PC-9 (cell line): ENCODE results near the gene CALML6. TPM values are rescaled to one million over a fixed set of nuclear protein-coding genes. Genes with fewer than 3 reads are reported as not detected.

Source experiments
- BruUV-seq: library from RNA; stranded (reverse); fragments of 400-500 nt; replicated peaks from 2 replicates; lab custom pipeline; 2021; lab: Mats Ljungman, UMichigan
- CTCF ChIA-PET: fragments of 300-600 bp; sonication (Branson Sonifier 250); formaldehyde crosslinking; loops from one replicate; lab custom pipeline; 2022; ENCODE audit warnings: antibody characterized with exemption; lab: Charles Lee
- POLR2A ChIA-PET: fragments of 300-600 bp; sonication (Branson Sonifier 250); formaldehyde crosslinking; loops from one replicate; lab custom pipeline; 2022; ENCODE audit warnings: antibody characterized with exemption; ENCODE audit not compliant: unreplicated experiment; lab: Charles Lee
- DNase-seq, 2 experiments: peaks; one replicate each; pipeline versions ENCODE4 v3.0.0 to v3.0.0-alpha.2; 2015 to 2022; ENCODE audit warnings: mixed read lengths in 1 of 2
- H2AFZ ChIP-seq: fragments of 200-600 bp; sonication (generic); 2 replicates; pipeline ENCODE4 v1.8.1; 2017; ENCODE audit warnings: antibody characterized with exemption
- H3F3A ChIP-seq: fragments of 200-600 bp; sonication (generic); 2 replicates; pipeline ENCODE4 v1.8.1; 2017; ENCODE audit warnings: antibody characterized with exemption, mild to moderate bottlenecking, low read depth; ENCODE audit not compliant: insufficient read depth
- H3K27ac ChIP-seq: fragments of 200-600 bp; sonication (generic); 2 replicates; pipeline ENCODE4 v1.6.1; 2016; ENCODE audit warnings: mixed run types
- H3K27me3 ChIP-seq: fragments of 200-600 bp; sonication (generic); 2 replicates; pipeline ENCODE4 v1.6.1; 2016; ENCODE audit warnings: low read depth, mixed run types; ENCODE audit not compliant: insufficient read depth
- H3K36me3 ChIP-seq: fragments of 200-600 bp; sonication (generic); 2 replicates; pipeline ENCODE4 v1.6.1; 2016; ENCODE audit warnings: low read depth, mixed run types
- H3K4me1 ChIP-seq: fragments of 200-600 bp; sonication (generic); replicated peaks from 2 replicates; pipeline ENCODE4 v1.6.1; 2016; ENCODE audit warnings: mixed run types; ENCODE audit not compliant: insufficient read depth
- H3K4me2 ChIP-seq: fragments of 200-600 bp; sonication (generic); 2 replicates; pipeline ENCODE4 v1.6.1; 2017; ENCODE audit warnings: mixed run types
- H3K4me3 ChIP-seq: fragments of 200-600 bp; sonication (generic); 2 replicates; pipeline ENCODE4 v1.6.1; 2016; ENCODE audit warnings: mixed run types
- H3K79me2 ChIP-seq: fragments of 200-600 bp; sonication (generic); 2 replicates; pipeline ENCODE4 v1.6.1; 2017; ENCODE audit warnings: low read depth, mixed run types
- H3K9me2 ChIP-seq: fragments of 200-600 bp; sonication (generic); 2 replicates; pipeline ENCODE4 v1.8.1; 2017; ENCODE audit warnings: mild to moderate bottlenecking; ENCODE audit not compliant: insufficient read depth
- H3K9me3 ChIP-seq: fragments of 200-600 bp; sonication (generic); 2 replicates; pipeline ENCODE4 v1.8.1; 2016; ENCODE audit warnings: low read depth; ENCODE audit not compliant: insufficient read depth
- H4K20me1 ChIP-seq: fragments of 200-600 bp; sonication (generic); 2 replicates; pipeline ENCODE4 v1.8.1; 2017; ENCODE audit not compliant: insufficient read depth
- CTCF ChIP-seq: fragments of 200-600 bp; sonication (generic); conservative IDR thresholded peaks from 2 replicates; pipeline ENCODE4 v1.6.1; 2017; ENCODE audit warnings: mixed run types, antibody characterized with exemption, mild to moderate bottlenecking, moderate library complexity
- EZH2 ChIP-seq: fragments of 200-600 bp; sonication (generic); IDR thresholded peaks from 2 replicates; pipeline ENCODE4 v1.8.0; 2017; ENCODE audit warnings: antibody characterized with exemption, low read depth
- intact Hi-C: fragments of 100-400 bp; cut with micrococcal nuclease; formaldehyde crosslinking; loops from one replicate; pipeline ENCODE4 v1.10.0; 2022; ENCODE audit not compliant: unreplicated experiment
- total RNA-seq: library from RNA; stranded (reverse); gene quantifications from 2 replicates; pipeline ENCODE4 v1.2.3, GENCODE V29; 2021

CALML6 gene
- total RNA-seq, 1 experiment from 2014 or later: 2.1 TPM

GRCh38 chr1:1914101-1914970 is 724 bp upstream of the CALML6 start:
- H3K27ac ChIP-seq: no peak overlapping the region
- intact Hi-C loops: no loop called here
- no peaks in the 10 kb centered on the region for H3K36me3 ChIP-seq
- no TSS peak for BruUV-seq
- H3K4me3 ChIP-seq: no peak overlapping the region
- no peak for TF ChIP-seq CTCF
- no peak for TF ChIP-seq EZH2
- no peaks in the 10 kb centered on the region for H3K79me2 ChIP-seq
- ChIA-PET CTCF (no interaction called here), POLR2A (no interaction called here)
- no peaks in the 10 kb centered on the region for H3K27me3 ChIP-seq
- H2AFZ ChIP-seq: no peak overlapping the region
- DNase-seq: no peak
- peaks cover 13% of the 10 kb centered on the region; the same call in 1 of the 2 replicates for H3K4me1 ChIP-seq
- no peaks in the 10 kb centered on the region for H4K20me1 ChIP-seq
- H3F3A ChIP-seq: 0 out of 2 replicates have a peak, but pooled peaks cover 8% of the 10 kb centered on the region
- H3K9me3 ChIP-seq: no peaks in the 10 kb centered on the region
- no peak overlapping the region for H3K4me2 ChIP-seq
- no peaks in the 10 kb centered on the region for H3K9me2 ChIP-seq

- no peaks in the 10 kb centered on the region for H3K9me2 ChIP-seq
- no peaks in the 10 kb centered on the region for H3K79me2 ChIP-seq
- no peaks in the 10 kb centered on the region for H3K9me3 ChIP-seq
- TF ChIP-seq CTCF: no peak
- no peak for TF ChIP-seq EZH2
- no peak for DNase-seq
- H3K4me1 ChIP-seq: peaks cover 9% of the 10 kb centered on the region; the same call in 1 of the 2 replicates
- H3K4me2 ChIP-seq: no peak overlapping the region
- H3K27ac ChIP-seq: no peak overlapping the region
- H3K27me3 ChIP-seq: no peaks in the 10 kb centered on the region
- ChIA-PET POLR2A (no interaction called here), CTCF (no interaction called here)
- H3K36me3 ChIP-seq: no peaks in the 10 kb centered on the region
- no peak overlapping the region for H3K4me3 ChIP-seq
- no peaks in the 10 kb centered on the region for H4K20me1 ChIP-seq
- peaks cover 6% of the 10 kb centered on the region; the same call in 1 of the 2 replicates for H3F3A ChIP-seq
- H2AFZ ChIP-seq: no peak overlapping the region
- BruUV-seq: no TSS peak
- intact Hi-C loops: no loop called here
These were observed 1.1 kb downstream of the CALML6 start for GRCh38 chr1:1915911-1916840.

- Histone ChIP-seq H3F3A (peaks cover 6% of the 10 kb centered on the region; the same call in 1 of the 2 replicates), H2AFZ (no peak overlapping the region), H3K79me2 (no peaks in the 10 kb centered on the region), H3K4me2 (no peak overlapping the region), H3K36me3 (no peaks in the 10 kb centered on the region), H3K4me3 (no peak overlapping the region), H4K20me1 (no peaks in the 10 kb centered on the region), H3K9me2 (no peaks in the 10 kb centered on the region), H3K9me3 (no peaks in the 10 kb centered on the region), H3K4me1 (peaks cover 9% of the 10 kb centered on the region; the same call in 1 of the 2 replicates), H3K27ac (no peak overlapping the region), H3K27me3 (no peaks in the 10 kb centered on the region)
- intact Hi-C loops: no loop called here
- CTCF ChIA-PET: no interaction called here
- DNase-seq: no peak
- BruUV-seq: no TSS peak
- TF ChIP-seq EZH2 (no peak), CTCF (no peak)
- POLR2A ChIA-PET: no interaction called here
These were observed 1.8 kb downstream of the CALML6 start for GRCh38 chr1:1916851-1917251.
